Type B pancreatic cell (in vitro differentiated cells): ENCODE data around the gene INSYN1. TPM values are rescaled to one million over a fixed set of nuclear protein-coding genes. Genes with fewer than 3 reads are reported as not detected.
"Not testable (repeated sequence)": the region's sequence is repeated elsewhere in the genome, so short reads cannot be mapped to it uniquely, and the experiment has no call there.

ENCODE experiments used
- DNase-seq: peaks from one replicate; pipeline ENCODE4 v3.0.0; 2021; ENCODE audit warnings: mixed read lengths; ENCODE audit not compliant: unreplicated experiment; ENCODE audit errors: extremely low spot score
- H3K27ac Mint-ChIP-seq: 2 replicates; pipeline ENCODE4 v1.8.0; 2021; ENCODE audit warnings: mild to moderate bottlenecking, mixed read lengths
- H3K27me3 Mint-ChIP-seq: 2 replicates; pipeline ENCODE4 v1.8.0; 2021; ENCODE audit warnings: mixed read lengths
- H3K36me3 Mint-ChIP-seq: 2 replicates; pipeline ENCODE4 v1.8.0; 2021; ENCODE audit warnings: mixed read lengths
- H3K4me1 Mint-ChIP-seq: one replicate; pipeline ENCODE4 v1.8.0; 2021; ENCODE audit warnings: mixed read lengths; ENCODE audit not compliant: unreplicated experiment
- H3K4me3 Mint-ChIP-seq: 2 replicates; pipeline ENCODE4 v1.8.0; 2021; ENCODE audit warnings: mild to moderate bottlenecking, mixed read lengths
- H3K9me3 Mint-ChIP-seq: 2 replicates; pipeline ENCODE4 v1.8.0; 2021; ENCODE audit warnings: mixed read lengths
- total RNA-seq: library from RNA; stranded (reverse); gene quantifications from 2 replicates; pipeline ENCODE4 v1.2.1, GENCODE V29; 2021; ENCODE audit warnings: low replicate concordance
- TF ChIP-seq, protein P1 (sequence below): fragments of 200-600 bp; sonication (generic); conservative IDR thresholded peaks from 2 replicates; pipeline ENCODE4 v1.5.0; 2021; ENCODE audit warnings: antibody characterized with exemption, mild to moderate bottlenecking

Gene INSYN1
- total RNA-seq, 1 donor from 2014 or later: 5.8 TPM

DNA sequence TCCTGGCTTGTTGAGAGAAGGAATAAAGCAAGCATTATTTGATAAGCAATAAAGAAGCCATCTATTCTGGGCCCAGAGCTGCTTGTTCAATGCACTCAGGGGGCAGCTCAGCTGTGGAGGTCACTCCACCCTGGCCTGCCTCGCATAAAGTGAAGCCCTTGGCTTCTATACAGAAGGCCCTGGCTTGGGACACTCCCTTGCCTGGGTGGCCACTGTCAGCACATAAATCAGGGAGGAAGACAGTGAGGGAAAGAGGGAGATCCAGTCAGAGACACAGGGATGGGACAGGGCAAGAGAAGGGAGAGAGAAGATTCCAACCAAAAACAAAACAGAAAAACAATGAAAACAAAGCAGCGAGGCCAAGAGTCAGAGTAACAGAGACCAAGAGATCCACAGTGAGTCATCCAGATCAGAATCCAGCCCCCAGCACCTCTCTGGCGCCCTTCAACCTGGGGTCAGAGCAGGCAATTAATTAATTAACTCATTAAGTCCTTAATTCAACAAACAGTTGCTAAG is 11.8 kb downstream of the INSYN1 start:
- DNase-seq: no peak
- Mint-ChIP-seq H3K9me3 (no peaks in the 10 kb centered on the region), H3K4me3 (no peak overlapping the region), H3K27me3 (peaks cover 7% of the 10 kb centered on the region), H3K36me3 (no peaks in the 10 kb centered on the region), H3K4me1 (peaks cover 14% of the 10 kb centered on the region), H3K27ac (no peak overlapping the region)
- TF ChIP-seq, protein P1, sequence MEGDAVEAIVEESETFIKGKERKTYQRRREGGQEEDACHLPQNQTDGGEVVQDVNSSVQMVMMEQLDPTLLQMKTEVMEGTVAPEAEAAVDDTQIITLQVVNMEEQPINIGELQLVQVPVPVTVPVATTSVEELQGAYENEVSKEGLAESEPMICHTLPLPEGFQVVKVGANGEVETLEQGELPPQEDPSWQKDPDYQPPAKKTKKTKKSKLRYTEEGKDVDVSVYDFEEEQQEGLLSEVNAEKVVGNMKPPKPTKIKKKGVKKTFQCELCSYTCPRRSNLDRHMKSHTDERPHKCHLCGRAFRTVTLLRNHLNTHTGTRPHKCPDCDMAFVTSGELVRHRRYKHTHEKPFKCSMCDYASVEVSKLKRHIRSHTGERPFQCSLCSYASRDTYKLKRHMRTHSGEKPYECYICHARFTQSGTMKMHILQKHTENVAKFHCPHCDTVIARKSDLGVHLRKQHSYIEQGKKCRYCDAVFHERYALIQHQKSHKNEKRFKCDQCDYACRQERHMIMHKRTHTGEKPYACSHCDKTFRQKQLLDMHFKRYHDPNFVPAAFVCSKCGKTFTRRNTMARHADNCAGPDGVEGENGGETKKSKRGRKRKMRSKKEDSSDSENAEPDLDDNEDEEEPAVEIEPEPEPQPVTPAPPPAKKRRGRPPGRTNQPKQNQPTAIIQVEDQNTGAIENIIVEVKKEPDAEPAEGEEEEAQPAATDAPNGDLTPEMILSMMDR: no peak

DNA sequence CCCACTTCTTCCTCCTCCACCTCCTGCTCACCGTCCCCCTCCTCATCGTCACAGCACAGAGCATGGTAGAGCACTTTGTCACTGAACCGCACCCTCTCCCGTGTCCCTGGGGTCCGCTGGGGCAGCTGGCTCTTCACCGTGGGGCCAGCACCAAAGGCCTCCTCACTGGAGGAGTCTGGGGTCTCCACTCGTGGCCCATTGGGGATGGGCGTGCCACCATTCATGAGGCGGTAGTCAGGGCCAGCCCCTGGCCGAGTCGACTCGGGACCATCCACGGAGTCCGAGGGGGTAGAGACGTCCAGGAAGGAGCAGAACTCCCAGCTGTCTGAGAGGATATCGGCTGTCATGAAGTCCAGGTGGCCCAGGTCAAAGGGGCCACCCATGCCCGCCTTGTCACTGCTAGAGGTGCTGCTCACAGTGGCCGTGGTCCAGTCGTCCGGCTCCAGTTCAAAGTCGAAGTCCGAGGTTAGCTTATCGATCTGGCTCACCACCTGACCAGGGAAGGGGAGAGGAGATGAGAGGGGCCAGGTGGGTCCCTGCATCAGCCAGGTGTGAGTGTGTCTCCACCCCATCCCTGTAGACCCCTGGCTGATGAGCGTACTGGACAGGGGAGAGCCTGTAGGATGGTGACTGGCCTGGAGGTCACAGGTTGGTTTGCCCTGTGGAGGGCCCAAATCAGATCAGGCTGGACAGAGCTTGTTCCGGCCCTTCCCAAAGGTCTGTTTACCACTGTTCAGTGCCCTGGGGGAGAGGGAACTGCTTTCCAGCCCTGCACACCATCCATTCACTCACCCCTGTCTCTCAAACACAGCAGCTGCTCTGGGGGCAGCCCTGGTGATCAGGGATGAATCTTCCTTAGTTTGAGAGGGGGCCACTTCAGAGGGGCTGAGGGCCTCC is 12.8 kb downstream of the INSYN1 start:
- DNase-seq: no peak
- Mint-ChIP-seq H3K9me3 (no peaks in the 10 kb centered on the region), H3K27ac (no peak overlapping the region), H3K4me1 (peaks cover 8% of the 10 kb centered on the region), H3K4me3 (no peak overlapping the region), H3K27me3 (peaks cover 3% of the 10 kb centered on the region), H3K36me3 (no peaks in the 10 kb centered on the region)
- TF ChIP-seq, protein P1: no peak

DNA sequence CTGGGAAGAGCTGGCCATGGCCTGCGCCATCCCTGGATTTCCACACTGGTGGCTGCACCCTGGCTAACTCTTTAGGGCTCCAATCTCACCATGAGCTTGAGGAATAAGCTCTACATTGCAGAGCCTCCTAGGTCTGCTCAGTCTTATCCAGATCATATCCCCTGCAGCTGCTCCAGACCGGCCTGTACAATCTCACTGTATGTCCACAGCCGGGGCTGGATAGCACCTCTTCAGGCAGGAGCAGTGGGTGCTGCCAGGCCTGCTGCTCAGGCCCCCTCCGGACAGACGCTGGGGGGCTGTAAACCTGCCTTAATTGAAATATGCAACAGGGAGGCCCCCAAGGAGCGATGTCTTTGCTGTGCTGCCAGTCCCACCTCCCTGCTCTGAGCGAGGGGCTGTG is 15.6 kb downstream of the INSYN1 start:
- DNase-seq: no peak
- TF ChIP-seq, protein P1: no peak
- no peaks in the 10 kb centered on the region for H3K36me3 Mint-ChIP-seq
- peaks cover 9% of the 10 kb centered on the region for H3K27me3 Mint-ChIP-seq
- no peak overlapping the region for H3K4me3 Mint-ChIP-seq
- H3K9me3 Mint-ChIP-seq: no peaks in the 10 kb centered on the region
- H3K27ac Mint-ChIP-seq: no peak overlapping the region
- peaks cover 5% of the 10 kb centered on the region for H3K4me1 Mint-ChIP-seq

DNA sequence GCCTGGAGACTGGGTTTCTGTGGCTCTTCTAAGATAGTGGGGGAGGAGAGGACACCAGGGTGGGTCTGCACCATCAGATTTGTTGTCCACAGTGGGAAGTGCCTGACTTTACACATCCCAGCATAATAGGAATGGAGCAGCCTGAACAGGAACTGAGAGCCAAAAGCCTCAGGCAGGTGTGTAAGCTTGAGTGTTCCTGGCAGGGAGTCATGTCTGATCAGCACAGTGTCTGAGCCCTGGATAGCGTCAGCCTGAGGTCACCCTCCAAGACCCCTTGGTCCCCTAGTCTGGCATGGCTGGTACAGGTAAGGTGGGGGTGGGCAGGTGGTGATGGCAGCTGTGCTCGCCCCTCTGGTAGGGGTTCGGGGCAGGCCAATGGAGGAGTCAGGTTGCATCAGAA is 20.2 kb downstream of the INSYN1 start:
- TF ChIP-seq, protein P1: no peak

DNA sequence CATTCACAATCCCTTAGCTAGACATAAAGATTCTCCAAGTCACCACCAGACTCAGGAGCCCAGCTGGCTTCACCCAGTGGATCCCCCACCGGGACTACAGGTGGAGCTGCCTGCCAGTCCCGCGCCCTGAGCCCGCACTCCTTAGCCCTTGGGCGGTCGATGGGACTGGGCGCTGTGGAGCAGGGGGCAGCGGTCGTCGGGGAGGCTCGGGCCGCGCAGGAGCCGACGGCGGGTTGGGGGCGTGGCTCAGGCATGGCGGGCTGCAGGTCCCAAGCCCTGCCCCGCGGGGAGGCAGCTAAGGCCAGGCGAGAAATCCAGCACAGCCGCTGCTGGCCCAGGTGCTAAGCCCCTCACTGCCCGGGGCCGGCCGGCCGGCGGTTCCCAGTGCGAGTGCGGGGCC is 21.1 kb downstream of the INSYN1 start:
- H3K4me1 Mint-ChIP-seq, DNase-seq, H3K27me3 Mint-ChIP-seq, H3K9me3 Mint-ChIP-seq, H3K36me3 Mint-ChIP-seq, H3K4me3 Mint-ChIP-seq, H3K27ac Mint-ChIP-seq: not testable (repeated sequence)

More for the DNA sequence above, 20.2 kb downstream of the INSYN1 start:
- Mint-ChIP-seq H3K27me3 (peaks cover 9% of the 10 kb centered on the region), H3K4me1 (no peaks in the 10 kb centered on the region), H3K27ac (no peak overlapping the region), H3K36me3 (no peaks in the 10 kb centered on the region), H3K4me3 (no peak overlapping the region), H3K9me3 (no peaks in the 10 kb centered on the region)
- DNase-seq: no peak

DNA sequence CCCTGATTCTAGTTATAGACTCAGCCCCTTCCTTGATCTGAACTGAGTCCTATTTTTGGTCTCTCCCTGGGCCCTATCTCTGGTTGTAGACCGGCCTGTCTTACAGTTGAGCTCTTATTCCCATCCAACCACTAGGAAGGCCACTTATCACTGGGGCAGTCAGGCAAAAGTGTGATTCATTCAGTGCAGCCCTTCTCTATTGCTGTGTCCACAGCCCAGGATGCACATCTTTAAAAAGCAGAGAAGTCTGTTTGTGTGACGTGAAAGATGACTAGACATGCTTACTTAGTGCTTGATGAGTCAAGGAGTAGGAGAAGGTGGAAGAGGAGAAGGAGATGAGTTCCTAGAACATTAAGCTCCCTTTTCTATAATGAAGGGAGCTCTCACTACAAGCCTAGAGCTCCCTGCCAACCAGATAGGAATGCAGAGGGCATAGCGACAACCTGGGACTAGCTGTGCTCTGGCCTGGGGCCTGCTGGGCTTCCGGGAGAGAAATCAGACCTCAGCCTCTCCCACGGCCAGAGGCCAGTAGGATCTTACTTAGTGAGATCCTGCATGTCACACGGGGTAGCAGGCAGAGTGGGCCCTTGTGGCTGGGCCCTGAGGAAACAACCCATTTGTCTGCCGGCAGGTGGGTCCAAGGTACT is 25.7 kb downstream of the INSYN1 start:
- Mint-ChIP-seq H3K4me1 (peaks cover 13% of the 10 kb centered on the region), H3K27ac (no peak overlapping the region), H3K9me3 (no peaks in the 10 kb centered on the region), H3K36me3 (no peaks in the 10 kb centered on the region), H3K4me3 (no peak overlapping the region), H3K27me3 (no peaks in the 10 kb centered on the region)
- TF ChIP-seq, protein P1: no peak
- DNase-seq: no peak
